ENCODE data around the gene CERS5. TPM values are rescaled to one million over a fixed set of nuclear protein-coding genes. Genes with fewer than 3 reads are reported as not detected.
A peak's percentile ranks its signal among the peaks of the same experiment; 100 is the strongest.

The CERS5 gene
- total RNA-seq, 1 donor from 2014 or later = 59.7 TPM

GRCh38 chr12:50187084-50187900 is 20.1 kb upstream of the CERS5 start:
- Mint-ChIP-seq H3K4me1 (ENCODE audit: unreplicated experiment) (peaks cover 15% of the 10 kb centered on the region), H3K4me3 (no peak overlapping the region), H3K27me3 (no peaks in the 10 kb centered on the region), H3K27ac (peak overlapping the region; percentile 60), H3K9me3 (no peaks in the 10 kb centered on the region), H3K36me3 (no peaks in the 10 kb centered on the region)
- no peak for DNase-seq (ENCODE audit: extremely low spot score, unreplicated experiment)
- TF ChIP-seq CTCF (conservative IDR thresholded peaks at IDR 0.05) = no peak

GRCh38 chr12:50186681-50187080 is 19.5 kb upstream of the CERS5 start:
- Mint-ChIP-seq H3K27me3 (no peaks in the 10 kb centered on the region), H3K27ac (peak overlapping the region; percentile 60), H3K4me1 (ENCODE audit: unreplicated experiment) (peaks cover 15% of the 10 kb centered on the region), H3K4me3 (no peak overlapping the region), H3K36me3 (peaks cover under 1% of the 10 kb centered on the region), H3K9me3 (no peaks in the 10 kb centered on the region)
- no peak for DNase-seq (ENCODE audit: extremely low spot score, unreplicated experiment)
- no peak for TF ChIP-seq CTCF (conservative IDR thresholded peaks at IDR 0.05)

GRCh38 chr12:50185970-50186663 is 18.9 kb upstream of the CERS5 start:
- Mint-ChIP-seq H3K9me3 (no peaks in the 10 kb centered on the region), H3K27me3 (no peaks in the 10 kb centered on the region), H3K36me3 (peaks cover 6% of the 10 kb centered on the region), H3K4me1 (ENCODE audit: unreplicated experiment) (peaks cover 15% of the 10 kb centered on the region), H3K4me3 (no peak overlapping the region), H3K27ac (no peak overlapping the region)
- no peak for DNase-seq (ENCODE audit: extremely low spot score, unreplicated experiment)
- TF ChIP-seq CTCF (conservative IDR thresholded peaks at IDR 0.05) = no peak

GRCh38 chr12:50185301-50185895 is 18.2 kb upstream of the CERS5 start:
- no peak for DNase-seq (ENCODE audit: extremely low spot score, unreplicated experiment)
- no peaks in the 10 kb centered on the region for H3K9me3 Mint-ChIP-seq
- no peaks in the 10 kb centered on the region for H3K27me3 Mint-ChIP-seq
- H3K36me3 Mint-ChIP-seq = peaks cover 6% of the 10 kb centered on the region
- peak overlapping the region; percentile 60 for H3K27ac Mint-ChIP-seq
- H3K4me1 Mint-ChIP-seq (ENCODE audit: unreplicated experiment) = peaks cover 15% of the 10 kb centered on the region
- TF ChIP-seq CTCF (conservative IDR thresholded peaks at IDR 0.05) = no peak
- H3K4me3 Mint-ChIP-seq = no peak overlapping the region

- Mint-ChIP-seq H3K27ac (no peak overlapping the region), H3K4me3 (no peak overlapping the region), H3K9me3 (no peaks in the 10 kb centered on the region), H3K27me3 (no peaks in the 10 kb centered on the region), H3K36me3 (peaks cover 6% of the 10 kb centered on the region), H3K4me1 (ENCODE audit: unreplicated experiment) (peaks cover 13% of the 10 kb centered on the region)
- no peak for TF ChIP-seq CTCF (conservative IDR thresholded peaks at IDR 0.05)
- no peak for DNase-seq (ENCODE audit: extremely low spot score, unreplicated experiment)
Observed at GRCh38 chr12:50184261-50184660, 17.1 kb upstream of the CERS5 start.

Data from type B pancreatic cell (in vitro differentiated cells).